CD4-positive, alpha-beta T cell (primary cell): Measurements from ENCODE around the gene GCLM. TPM values are rescaled to one million over a fixed set of nuclear protein-coding genes. Genes with fewer than 3 reads are reported as not detected.

Experiments
- ATAC-seq: fragments of 200-7000 bp; cut with Tn5 transposase; one replicate; pipeline ENCODE4 v1.10.0; 2022; ENCODE audit warnings: mild to moderate bottlenecking; ENCODE audit not compliant: poor library complexity
- CTCF ChIA-PET: fragments of 350-600 bp; sonication (Branson Sonifier 250); formaldehyde crosslinking; loops from one replicate; lab custom pipeline; 2021; ENCODE audit warnings: antibody characterized with exemption, inconsistent platforms; lab: Charles Lee
- POLR2A ChIA-PET: fragments of 350-600 bp; sonication (Branson Sonifier 250); formaldehyde crosslinking; loops from one replicate; lab custom pipeline; 2021; ENCODE audit warnings: antibody characterized with exemption, inconsistent platforms; lab: Charles Lee
- DNase-seq, 14 experiments: peaks; one replicate each; pipeline ENCODE4 v3.0.0-alpha.2; 2013 to 2020; ENCODE audit warnings: mixed read lengths in 2 of 14
- H3K27ac ChIP-seq, 2 donors: one replicate each; pipeline versions ENCODE4 v1.5.1 to v1.7.0; 2013; ENCODE audit warnings: low read length in 2 of 2, low read depth in 1 of 2, mild to moderate bottlenecking in 1 of 2
- H3K27me3 ChIP-seq, 2 experiments: 1 replicate in 1 of 2; 2 replicates in 1 of 2; pipeline versions ENCODE4 v1.6.1 to v1.7.0; 2013; ENCODE audit warnings: low read length in 2 of 2, control low read depth in 1 of 2, mild to moderate bottlenecking in 1 of 2, moderate library complexity in 1 of 2; ENCODE audit not compliant: insufficient read depth in 2 of 2, control insufficient read depth in 1 of 2
- H3K36me3 ChIP-seq: one replicate; pipeline ENCODE4 v1.6.1; 2013; ENCODE audit warnings: low read length, control low read depth; ENCODE audit not compliant: insufficient read depth
- H3K4me1 ChIP-seq: one replicate; pipeline ENCODE4 v1.6.1; 2013; ENCODE audit warnings: low read length, control low read depth; ENCODE audit not compliant: insufficient read depth
- H3K4me3 ChIP-seq: one replicate; pipeline ENCODE4 v1.5.1; 2013; ENCODE audit warnings: mild to moderate bottlenecking, low read length, moderate library complexity
- H3K9me3 ChIP-seq, 2 experiments: 1 replicate in 1 of 2; 2 replicates in 1 of 2; pipeline versions ENCODE4 v1.6.1 to v1.7.0; 2013; ENCODE audit warnings: low read length in 2 of 2, mild to moderate bottlenecking in 2 of 2, control low read depth in 1 of 2, moderate library complexity in 1 of 2; ENCODE audit not compliant: control insufficient read depth in 1 of 2, insufficient read depth in 1 of 2
- H3K27ac Mint-ChIP-seq: one replicate; pipeline ENCODE4 v1.8.0; 2020; ENCODE audit warnings: mixed read lengths
- H3K27me3 Mint-ChIP-seq: one replicate; pipeline ENCODE4 v1.8.0; 2021; ENCODE audit warnings: mixed read lengths
- H3K36me3 Mint-ChIP-seq: one replicate; pipeline ENCODE4 v1.8.0; 2021; ENCODE audit warnings: low read depth, mixed read lengths
- H3K4me1 Mint-ChIP-seq: one replicate; pipeline ENCODE4 v1.8.0; 2021; ENCODE audit warnings: low read depth, mixed read lengths
- H3K4me3 Mint-ChIP-seq: one replicate; pipeline ENCODE4 v1.8.0; 2020; ENCODE audit warnings: mild to moderate bottlenecking, mixed read lengths
- H3K9me3 Mint-ChIP-seq: one replicate; pipeline ENCODE4 v1.8.0; 2020; ENCODE audit warnings: mixed read lengths
- intact Hi-C, 2 experiments: fragments of 100-400 bp; cut with DNase I in 1 of 2; cut with micrococcal nuclease in 1 of 2; formaldehyde crosslinking; loops; one replicate each; pipeline versions ENCODE4 v1.15.1 to v1.9.0; 2023 to 2025; cut with DNase I, micrococcal nuclease
- total RNA-seq, 174 experiments: library from RNA in 2 of 174; stranded (reverse) in 2 of 174; gene quantifications; one replicate each; pipeline ENCODE4 v1.2.3 and lab custom pipeline; 2021 to 2026
- TF ChIP-seq, protein P1 (sequence below): fragments of 200-600 bp; IDR thresholded peaks from one replicate; pipeline ENCODE4 v1.8.0; 2022; ENCODE audit warnings: antibody characterized with exemption, mild to moderate bottlenecking

The GCLM gene
- total RNA-seq, 2 experiments from 2014 or later: 6.1 to 6.8 TPM

DNA sequence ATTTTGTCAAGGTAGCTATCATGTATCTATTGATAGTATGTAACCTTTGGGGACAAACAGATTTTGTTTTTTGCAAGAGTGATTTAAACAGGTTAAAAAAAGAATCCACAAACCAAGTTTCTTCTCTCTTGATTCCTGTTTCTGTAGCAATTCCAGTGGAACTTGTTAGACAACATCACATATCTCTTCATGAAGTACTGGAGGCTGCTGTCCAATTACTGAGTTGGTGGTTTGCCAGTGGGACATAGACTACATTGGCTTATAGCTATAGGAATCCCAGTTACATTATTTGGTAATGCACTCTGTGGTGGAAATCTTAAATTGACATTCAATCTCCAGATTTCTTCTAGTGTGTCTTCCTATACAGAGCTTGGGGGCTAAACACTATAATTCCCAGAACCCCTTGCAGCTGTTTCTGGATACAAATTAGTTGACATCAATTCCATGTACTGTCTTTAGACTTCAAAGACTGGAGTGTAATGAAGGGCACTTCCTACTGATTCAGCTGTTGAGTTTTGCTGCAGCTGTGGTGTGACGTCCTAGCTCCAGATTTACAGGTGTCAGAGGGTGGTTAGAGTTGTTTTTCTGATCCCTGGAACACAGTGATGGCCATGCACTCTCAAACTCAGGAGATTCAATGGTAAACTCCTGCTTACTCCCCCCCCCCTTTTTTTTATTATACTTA lies 29.4 kb upstream of the GCLM start:
- POLR2A ChIA-PET: no interaction called here
- H3K27me3 Mint-ChIP-seq: peaks cover 8% of the 10 kb centered on the region
- no peaks in the 10 kb centered on the region for H3K36me3 ChIP-seq

DNA sequence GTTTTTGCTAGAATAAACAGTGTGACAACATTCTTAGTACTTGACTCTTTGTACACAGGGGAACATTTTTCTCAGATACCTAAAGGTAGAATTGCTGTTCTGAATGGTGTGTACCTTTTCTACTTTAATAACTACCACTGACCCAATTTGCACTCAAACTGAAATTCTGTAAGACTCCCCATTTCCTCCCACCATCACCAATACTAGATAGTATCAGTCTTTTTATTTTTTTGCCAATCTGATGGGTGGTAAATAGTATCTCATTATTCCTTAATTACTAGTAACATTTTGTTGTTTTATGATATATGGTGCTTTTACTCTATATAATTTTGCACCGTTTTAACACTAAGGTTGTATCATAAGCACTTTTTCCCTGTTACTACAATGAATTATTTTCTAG lies 28.8 kb upstream of the GCLM start:
- Mint-ChIP-seq H3K4me3 (no peak overlapping the region), H3K9me3 (peaks cover 8% of the 10 kb centered on the region), H3K27me3 (peaks cover 8% of the 10 kb centered on the region), H3K36me3 (peaks cover 4% of the 10 kb centered on the region), H3K27ac (no peak overlapping the region), H3K4me1 (no peaks in the 10 kb centered on the region)
- ChIA-PET CTCF (no interaction called here), POLR2A (no interaction called here)
- H3K27me3 ChIP-seq: no peaks in the 10 kb centered on the region
- H3K36me3 ChIP-seq: no peaks in the 10 kb centered on the region
- no peak overlapping the region for H3K27ac ChIP-seq
- TF ChIP-seq, protein P1, sequence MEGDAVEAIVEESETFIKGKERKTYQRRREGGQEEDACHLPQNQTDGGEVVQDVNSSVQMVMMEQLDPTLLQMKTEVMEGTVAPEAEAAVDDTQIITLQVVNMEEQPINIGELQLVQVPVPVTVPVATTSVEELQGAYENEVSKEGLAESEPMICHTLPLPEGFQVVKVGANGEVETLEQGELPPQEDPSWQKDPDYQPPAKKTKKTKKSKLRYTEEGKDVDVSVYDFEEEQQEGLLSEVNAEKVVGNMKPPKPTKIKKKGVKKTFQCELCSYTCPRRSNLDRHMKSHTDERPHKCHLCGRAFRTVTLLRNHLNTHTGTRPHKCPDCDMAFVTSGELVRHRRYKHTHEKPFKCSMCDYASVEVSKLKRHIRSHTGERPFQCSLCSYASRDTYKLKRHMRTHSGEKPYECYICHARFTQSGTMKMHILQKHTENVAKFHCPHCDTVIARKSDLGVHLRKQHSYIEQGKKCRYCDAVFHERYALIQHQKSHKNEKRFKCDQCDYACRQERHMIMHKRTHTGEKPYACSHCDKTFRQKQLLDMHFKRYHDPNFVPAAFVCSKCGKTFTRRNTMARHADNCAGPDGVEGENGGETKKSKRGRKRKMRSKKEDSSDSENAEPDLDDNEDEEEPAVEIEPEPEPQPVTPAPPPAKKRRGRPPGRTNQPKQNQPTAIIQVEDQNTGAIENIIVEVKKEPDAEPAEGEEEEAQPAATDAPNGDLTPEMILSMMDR: no peak
- DNase-seq (no peak), ATAC-seq (no peak)
- H3K4me3 ChIP-seq: no peak overlapping the region
- H3K4me1 ChIP-seq: no peaks in the 10 kb centered on the region
- intact Hi-C loops: no loop called here
- H3K9me3 ChIP-seq: peaks cover 4 to 19% of the 10 kb centered on the region in 2 experiments

More for the DNA sequence above, 29.4 kb upstream of the GCLM start:
- H3K27ac ChIP-seq: no peak overlapping the region
- CTCF ChIA-PET: no interaction called here
- H3K9me3 ChIP-seq: peaks cover 0 to 19% of the 10 kb centered on the region in 2 experiments
- H3K4me1 ChIP-seq: no peaks in the 10 kb centered on the region
- H3K4me3 ChIP-seq: no peak overlapping the region
- Mint-ChIP-seq H3K4me3 (no peak overlapping the region), H3K4me1 (no peaks in the 10 kb centered on the region), H3K27ac (no peak overlapping the region), H3K9me3 (peaks cover 8% of the 10 kb centered on the region), H3K36me3 (peaks cover 4% of the 10 kb centered on the region)
- intact Hi-C loops: no loop called here
- no peaks in the 10 kb centered on the region for H3K27me3 ChIP-seq
- TF ChIP-seq, protein P1: no peak
- no peak for ATAC-seq
- no peak for DNase-seq

DNA sequence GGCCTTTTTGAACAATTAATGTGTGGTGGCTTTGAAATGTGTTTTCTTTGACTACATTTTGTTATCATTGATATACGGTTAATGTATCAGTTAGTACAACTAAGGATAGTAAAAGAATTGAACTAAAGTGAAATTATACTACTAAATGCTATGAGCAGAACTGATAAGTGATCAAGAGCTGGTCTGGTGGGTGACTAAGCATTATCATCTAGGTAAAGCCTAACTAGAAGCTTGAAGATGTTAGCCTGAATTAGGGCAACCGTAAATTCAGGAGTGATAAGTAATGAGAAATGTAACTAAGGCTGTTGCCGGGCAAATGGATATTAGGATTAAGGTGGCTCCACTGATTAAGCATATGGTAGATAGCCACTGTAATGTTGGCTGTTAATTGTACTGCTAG lies 16.0 kb upstream of the GCLM start:
- no peak overlapping the region for H3K4me3 Mint-ChIP-seq
- H3K36me3 Mint-ChIP-seq: no peaks in the 10 kb centered on the region
- ATAC-seq (no peak), DNase-seq (no peak)
- intact Hi-C loops: no loop called here
- ChIA-PET CTCF (no interaction called here), POLR2A (no interaction called here)
- peaks cover 11% of the 10 kb centered on the region for H3K27me3 Mint-ChIP-seq
- H3K4me1 ChIP-seq: no peaks in the 10 kb centered on the region
- TF ChIP-seq, protein P1: no peak
- peaks cover 0 to 3% of the 10 kb centered on the region in 2 experiments for H3K9me3 ChIP-seq
- H3K4me1 Mint-ChIP-seq: no peaks in the 10 kb centered on the region
- H3K27ac ChIP-seq: no peak overlapping the region
- H3K4me3 ChIP-seq: no peak overlapping the region
- no peaks in the 10 kb centered on the region for H3K36me3 ChIP-seq
- peaks cover 12% of the 10 kb centered on the region for H3K9me3 Mint-ChIP-seq
- H3K27me3 ChIP-seq: peaks cover 0 to 2% of the 10 kb centered on the region in 2 experiments
- H3K27ac Mint-ChIP-seq: no peak overlapping the region
